NOMO-1 treated with dmso at 0.1 percent for 144 hours (cell line): Measurements from ENCODE around the gene LHPP.

ENCODE experiments used
- DNase-seq: peaks from one replicate; lab custom pipeline; 2025; ENCODE audit not compliant: unreplicated experiment; lab: John Stamatoyannopoulos, UW

LHPP gene

GRCh38 chr10:124470544-124471434 lies 9.2 kb downstream of the LHPP start:
- peak; percentile 16 for DNase-seq

- DNase-seq = no peak
Observed at GRCh38 chr10:124472071-124472470, 10.4 kb downstream of the LHPP start.

GRCh38 chr10:124473070-124473469 lies 11.4 kb downstream of the LHPP start:
- no peak for DNase-seq

GRCh38 chr10:124474514-124475070 lies 13.0 kb downstream of the LHPP start:
- DNase-seq = no peak

- DNase-seq = no peak
Observed at GRCh38 chr10:124476043-124476725, 14.6 kb downstream of the LHPP start.

GRCh38 chr10:124477614-124478363 lies 16.2 kb downstream of the LHPP start:
- no peak for DNase-seq

- DNase-seq = no peak
Observed at GRCh38 chr10:124478515-124478914, 16.9 kb downstream of the LHPP start.

GRCh38 chr10:124480860-124481259 lies 19.2 kb downstream of the LHPP start:
- no peak for DNase-seq

- no peak for DNase-seq
Observed at GRCh38 chr10:124481717-124482116, 20.1 kb downstream of the LHPP start.

- DNase-seq = no peak
Observed at GRCh38 chr10:124482236-124482800, 20.7 kb downstream of the LHPP start.

- no peak for DNase-seq
Observed at GRCh38 chr10:124482876-124483275, 21.3 kb downstream of the LHPP start.

GRCh38 chr10:124484031-124484430 lies 22.4 kb downstream of the LHPP start:
- no peak for DNase-seq

GRCh38 chr10:124484661-124485060 lies 23.0 kb downstream of the LHPP start:
- no peak for DNase-seq

- no peak for DNase-seq
Observed at GRCh38 chr10:124486635-124487034, 25.0 kb downstream of the LHPP start.

- no peak for DNase-seq
Observed at GRCh38 chr10:124491105-124491504, 29.5 kb downstream of the LHPP start.

GRCh38 chr10:124492266-124492665 lies 30.6 kb downstream of the LHPP start:
- DNase-seq = no peak

GRCh38 chr10:124493214-124493882 lies 31.7 kb downstream of the LHPP start:
- DNase-seq = peak; percentile 29

- no peak for DNase-seq
Observed at GRCh38 chr10:124494046-124494807, 32.6 kb downstream of the LHPP start.

- DNase-seq = no peak
Observed at GRCh38 chr10:124495162-124495561, 33.5 kb downstream of the LHPP start.

- DNase-seq = no peak
Observed at GRCh38 chr10:124495725-124496124, 34.1 kb downstream of the LHPP start.
